OCI-LY7 (cell line): Measurements from ENCODE around the gene ZNF503.

Experiments
- EZH2phosphoT487 ChIP-seq: fragments of 200-600 bp; sonication (generic); IDR thresholded peaks from 2 replicates; pipeline ENCODE4 v1.6.1; 2018; ENCODE audit warnings: low read depth, borderline replicate concordance, mild to moderate bottlenecking, mixed run types, antibody characterized with exemption, low read length, moderate library complexity, mixed read lengths
- TF ChIP-seq, protein P1 (sequence below): fragments of 200-600 bp; sonication (generic); conservative IDR thresholded peaks from 2 replicates; pipeline ENCODE4 v1.5.1; 2014; ENCODE audit warnings: mild to moderate bottlenecking, antibody characterized with exemption, low read length, moderate library complexity, mixed read lengths

DNA sequence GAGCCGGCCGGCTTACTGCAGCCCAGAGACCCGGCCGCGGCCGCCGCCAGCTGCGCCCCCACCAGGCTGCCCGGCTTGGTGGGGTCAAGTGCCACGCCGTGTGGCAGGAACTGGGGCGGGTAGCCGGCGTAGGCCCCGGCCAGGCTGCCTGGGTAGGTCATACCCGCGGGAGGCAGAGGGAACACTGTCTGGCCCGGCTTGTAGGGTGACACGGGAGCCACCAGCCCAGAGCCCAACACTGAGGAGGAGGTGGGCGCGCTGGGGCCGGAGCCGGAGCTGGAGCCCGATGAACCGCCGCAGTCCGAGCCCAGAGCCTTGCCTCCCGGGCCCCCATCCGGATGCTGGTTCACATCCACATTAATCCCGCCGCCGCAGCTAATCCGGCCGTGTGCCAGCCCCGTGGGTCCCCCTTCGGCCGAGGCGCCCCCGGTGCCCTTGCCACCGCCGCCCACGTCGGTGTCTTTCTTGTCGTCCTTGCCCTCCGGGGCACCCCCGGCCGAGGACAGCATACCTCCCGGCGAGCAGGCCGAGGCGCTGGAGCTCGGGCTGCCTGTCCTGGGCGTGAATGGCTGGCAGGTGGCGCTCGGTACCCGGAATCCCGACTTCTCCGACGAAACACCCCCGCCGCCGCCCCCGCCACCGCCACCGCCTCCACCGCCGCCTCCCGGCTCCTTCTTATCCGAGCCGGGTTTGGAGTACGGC, 2.0 kb downstream of the ZNF503 start:
- TF ChIP-seq, protein P1, sequence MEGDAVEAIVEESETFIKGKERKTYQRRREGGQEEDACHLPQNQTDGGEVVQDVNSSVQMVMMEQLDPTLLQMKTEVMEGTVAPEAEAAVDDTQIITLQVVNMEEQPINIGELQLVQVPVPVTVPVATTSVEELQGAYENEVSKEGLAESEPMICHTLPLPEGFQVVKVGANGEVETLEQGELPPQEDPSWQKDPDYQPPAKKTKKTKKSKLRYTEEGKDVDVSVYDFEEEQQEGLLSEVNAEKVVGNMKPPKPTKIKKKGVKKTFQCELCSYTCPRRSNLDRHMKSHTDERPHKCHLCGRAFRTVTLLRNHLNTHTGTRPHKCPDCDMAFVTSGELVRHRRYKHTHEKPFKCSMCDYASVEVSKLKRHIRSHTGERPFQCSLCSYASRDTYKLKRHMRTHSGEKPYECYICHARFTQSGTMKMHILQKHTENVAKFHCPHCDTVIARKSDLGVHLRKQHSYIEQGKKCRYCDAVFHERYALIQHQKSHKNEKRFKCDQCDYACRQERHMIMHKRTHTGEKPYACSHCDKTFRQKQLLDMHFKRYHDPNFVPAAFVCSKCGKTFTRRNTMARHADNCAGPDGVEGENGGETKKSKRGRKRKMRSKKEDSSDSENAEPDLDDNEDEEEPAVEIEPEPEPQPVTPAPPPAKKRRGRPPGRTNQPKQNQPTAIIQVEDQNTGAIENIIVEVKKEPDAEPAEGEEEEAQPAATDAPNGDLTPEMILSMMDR = no peak
- TF ChIP-seq EZH2phosphoT487 = no peak
